Fibroblast of the aortic adventitia (primary cell): Measurements from ENCODE around the gene KCNK17. TPM values are rescaled to one million over a fixed set of nuclear protein-coding genes. Genes with fewer than 3 reads are reported as not detected.

Experiments
- DNase-seq: peaks from one replicate; pipeline ENCODE4 v3.0.0-alpha.2; 2010; ENCODE audit warnings: low read depth
- H3K4me3 ChIP-seq: 2 replicates; pipeline ENCODE4 v1.5.1; 2011; ENCODE audit warnings: low read depth, mild to moderate bottlenecking, control low read depth, low read length, moderate library complexity
- CTCF ChIP-seq: IDR thresholded peaks from 2 replicates; pipeline ENCODE4 v1.5.1; 2011; ENCODE audit warnings: mild to moderate bottlenecking, low read length, control low read depth, inconsistent platforms; ENCODE audit not compliant: insufficient read depth
- total RNA-seq: library from RNA; depleted of rRNA; stranded (reverse); fragments of >200 nt; gene quantifications from 2 replicates; pipeline ENCODE4 v1.2.3, GENCODE V29; 2012; ENCODE audit warnings: low replicate concordance

Gene KCNK17
- total RNA-seq, 1 donor: not detected

GRCh38 chr6:39313526-39314272, 520 bp downstream of the KCNK17 start:
- TF ChIP-seq CTCF: no peak
- no peak for DNase-seq
- H3K4me3 ChIP-seq: no peak overlapping the region

- TF ChIP-seq CTCF: no peak
- no peak for DNase-seq
- H3K4me3 ChIP-seq: no peak overlapping the region
Measured at GRCh38 chr6:39312912-39313525, 1.2 kb downstream of the KCNK17 start.

GRCh38 chr6:39310542-39310941, 3.7 kb downstream of the KCNK17 start:
- DNase-seq: no peak
- H3K4me3 ChIP-seq: no peak overlapping the region
- no peak for TF ChIP-seq CTCF

GRCh38 chr6:39309942-39310531, 4.2 kb downstream of the KCNK17 start:
- DNase-seq: peak; percentile 73
- H3K4me3 ChIP-seq: no peak overlapping the region
- TF ChIP-seq CTCF: peak; percentile 92

GRCh38 chr6:39307462-39307861, 6.8 kb downstream of the KCNK17 start:
- no peak for DNase-seq
- TF ChIP-seq CTCF: no peak
- H3K4me3 ChIP-seq: no peak overlapping the region

GRCh38 chr6:39304951-39305350, 9.3 kb downstream of the KCNK17 start:
- H3K4me3 ChIP-seq: no peak overlapping the region
- no peak for TF ChIP-seq CTCF
- no peak for DNase-seq
